Measurements from ENCODE around the gene DCLK2. TPM values are rescaled to one million over a fixed set of nuclear protein-coding genes. Genes with fewer than 3 reads are reported as not detected.

The DCLK2 gene
- total RNA-seq, 1 experiment from 2014 or later = 2.7 TPM

GRCh38 chr4:150145946-150146340, 67.7 kb downstream of the DCLK2 start:
- no peak overlapping the region for H3K27ac ChIP-seq (ENCODE audit: low read depth, low read length)
- H3K4me2 ChIP-seq (ENCODE audit: low read length) = no peak overlapping the region
- BruUV-seq (replicated peaks) = no TSS peak
- no peak overlapping the region for H2AFZ ChIP-seq (ENCODE audit: low read depth, low read length, poor library complexity, severe bottlenecking)
- no peaks in the 10 kb centered on the region for H3K79me2 ChIP-seq (ENCODE audit: insufficient read depth, low read length)
- no peak for DNase-seq (ENCODE audit: low read depth, low spot score)
- POLR2A ChIA-PET = no interaction called here
- peaks cover 0 to 8% of the 10 kb centered on the region in 2 experiments; a peak in 3 of 4 replicates for H3K4me1 ChIP-seq (ENCODE audit: control insufficient read depth in 1 of 2, insufficient read depth in 2 of 2, low read length in 2 of 2)
- no peaks in the 10 kb centered on the region for H3K9me2 ChIP-seq (ENCODE audit: insufficient read depth)
- TF ChIP-seq MAX (IDR thresholded peaks at IDR 0.05) (no peak), FOSL1 (IDR thresholded peaks at IDR 0.05; ENCODE audit: low read depth) (no peak), JUND (IDR thresholded peaks at IDR 0.05) (no peak), EZH2 (IDR thresholded peaks at IDR 0.05) (no peak)
- H3K9ac ChIP-seq (ENCODE audit: low read length) = no peak overlapping the region
- H3K27me3 ChIP-seq (ENCODE audit: insufficient read depth, low read length) = no peaks in the 10 kb centered on the region
- no peaks in the 10 kb centered on the region for H4K20me1 ChIP-seq (ENCODE audit: insufficient read depth)
- no peaks in the 10 kb centered on the region for H3K36me3 ChIP-seq (ENCODE audit: control insufficient read depth in 1 of 2, insufficient read depth in 2 of 2, low read length in 2 of 2)
- CTCF ChIA-PET = no interaction called here
- intact Hi-C loops (cut with micrococcal nuclease) = no loop called here
- RAD21 ChIA-PET (ENCODE audit: low non-redundant PET in 1 of 2, low total read pairs in 2 of 2, uncharacterized antibody in 2 of 2, unreplicated experiment in 2 of 2) = no interaction called here
- H3K4me3 ChIP-seq (replicated peaks in 1 of 2; ENCODE audit: low read depth in 1 of 2, low read length in 2 of 2) = no peak overlapping the region
- no peak for ATAC-seq
- no peaks in the 10 kb centered on the region for H3K9me3 ChIP-seq (ENCODE audit: control insufficient read depth in 1 of 2, insufficient read depth in 1 of 2, low read depth in 1 of 2, low read length in 2 of 2)

GRCh38 chr4:150149381-150149780, 71.1 kb downstream of the DCLK2 start:
- Histone ChIP-seq H3K4me2 (ENCODE audit: low read length) (no peak overlapping the region), H4K20me1 (ENCODE audit: insufficient read depth) (no peaks in the 10 kb centered on the region), H3K79me2 (ENCODE audit: insufficient read depth, low read length) (no peaks in the 10 kb centered on the region), H3K27ac (ENCODE audit: low read depth, low read length) (no peak overlapping the region), H3K27me3 (ENCODE audit: insufficient read depth, low read length) (no peaks in the 10 kb centered on the region), H3K9me3 (ENCODE audit: control insufficient read depth in 1 of 2, insufficient read depth in 1 of 2, low read depth in 1 of 2, low read length in 2 of 2) (no peaks in the 10 kb centered on the region), H3K4me3 (replicated peaks in 1 of 2; ENCODE audit: low read depth in 1 of 2, low read length in 2 of 2) (no peak overlapping the region), H3K36me3 (ENCODE audit: control insufficient read depth in 1 of 2, insufficient read depth in 2 of 2, low read length in 2 of 2) (no peaks in the 10 kb centered on the region), H3K4me1 (ENCODE audit: control insufficient read depth in 1 of 2, insufficient read depth in 2 of 2, low read length in 2 of 2) (no peaks in the 10 kb centered on the region), H2AFZ (ENCODE audit: low read depth, low read length, poor library complexity, severe bottlenecking) (no peak overlapping the region), H3K9me2 (ENCODE audit: insufficient read depth) (no peaks in the 10 kb centered on the region), H3K9ac (ENCODE audit: low read length) (no peak overlapping the region)
- intact Hi-C loops (cut with micrococcal nuclease) = no loop called here
- ATAC-seq (no peak), DNase-seq (ENCODE audit: low read depth, low spot score) (no peak)
- TF ChIP-seq EZH2phosphoT487 (IDR thresholded peaks at IDR 0.05; ENCODE audit: borderline replicate concordance) (no peak), ZFX (IDR thresholded peaks at IDR 0.05) (no peak), CEBPB (IDR thresholded peaks at IDR 0.05; ENCODE audit: low read depth) (no peak), SIN3A (IDR thresholded peaks at IDR 0.05; ENCODE audit: low read depth) (no peak), SRF (IDR thresholded peaks at IDR 0.05; ENCODE audit: low read depth) (no peak), TCF7L2 (IDR thresholded peaks at IDR 0.05; ENCODE audit: borderline replicate concordance, extremely low read depth, insufficient read depth, insufficient read length) (no peak), SP1 (IDR thresholded peaks at IDR 0.05; ENCODE audit: low read depth) (no peak), ZNF274 (IDR thresholded peaks at IDR 0.05; ENCODE audit: low read depth, low read length) (no peak), JUND (IDR thresholded peaks at IDR 0.05) (no peak), EGR1 (IDR thresholded peaks at IDR 0.05; ENCODE audit: low read depth) (no peak), RAD21 (IDR thresholded peaks at IDR 0.05; ENCODE audit: low read depth) (no peak), ZBTB33 (IDR thresholded peaks at IDR 0.05; ENCODE audit: extremely low read depth, insufficient replicate concordance, low read length) (no peak), EZH2 (IDR thresholded peaks at IDR 0.05) (no peak), YY1 (IDR thresholded peaks at IDR 0.05; ENCODE audit: extremely low read depth, insufficient replicate concordance, low read depth, low read length) (no peak), ATF3 (IDR thresholded peaks at IDR 0.05) (no peak), CBX3 (IDR thresholded peaks at IDR 0.05; ENCODE audit: low read depth) (no peak), POLR2A (IDR thresholded peaks at IDR 0.05; ENCODE audit: borderline replicate concordance, extremely low read depth, insufficient read depth, insufficient read length) (no peak)
- TF ChIP-seq, protein P1, sequence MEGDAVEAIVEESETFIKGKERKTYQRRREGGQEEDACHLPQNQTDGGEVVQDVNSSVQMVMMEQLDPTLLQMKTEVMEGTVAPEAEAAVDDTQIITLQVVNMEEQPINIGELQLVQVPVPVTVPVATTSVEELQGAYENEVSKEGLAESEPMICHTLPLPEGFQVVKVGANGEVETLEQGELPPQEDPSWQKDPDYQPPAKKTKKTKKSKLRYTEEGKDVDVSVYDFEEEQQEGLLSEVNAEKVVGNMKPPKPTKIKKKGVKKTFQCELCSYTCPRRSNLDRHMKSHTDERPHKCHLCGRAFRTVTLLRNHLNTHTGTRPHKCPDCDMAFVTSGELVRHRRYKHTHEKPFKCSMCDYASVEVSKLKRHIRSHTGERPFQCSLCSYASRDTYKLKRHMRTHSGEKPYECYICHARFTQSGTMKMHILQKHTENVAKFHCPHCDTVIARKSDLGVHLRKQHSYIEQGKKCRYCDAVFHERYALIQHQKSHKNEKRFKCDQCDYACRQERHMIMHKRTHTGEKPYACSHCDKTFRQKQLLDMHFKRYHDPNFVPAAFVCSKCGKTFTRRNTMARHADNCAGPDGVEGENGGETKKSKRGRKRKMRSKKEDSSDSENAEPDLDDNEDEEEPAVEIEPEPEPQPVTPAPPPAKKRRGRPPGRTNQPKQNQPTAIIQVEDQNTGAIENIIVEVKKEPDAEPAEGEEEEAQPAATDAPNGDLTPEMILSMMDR (IDR thresholded peaks at IDR 0.05 in 2 of 3, conservative IDR thresholded peaks at IDR 0.05 in 1 of 3; ENCODE audit: borderline replicate concordance in 1 of 3, insufficient read depth in 1 of 3, low read depth in 2 of 3, low read length in 2 of 3) = no peak
- CTCF ChIA-PET = no interaction called here
- POLR2A ChIA-PET = no interaction called here
- RAD21 ChIA-PET (ENCODE audit: low non-redundant PET in 1 of 2, low total read pairs in 2 of 2, uncharacterized antibody in 2 of 2, unreplicated experiment in 2 of 2) = no interaction called here
- no TSS peak for BruUV-seq (replicated peaks)

Data from HCT116 (cell line).